ENCODE measurements around the gene HTATIP2. TPM values are rescaled to one million over a fixed set of nuclear protein-coding genes. Genes with fewer than 3 reads are reported as not detected.
"Not testable (repeated sequence)": the region's sequence is repeated elsewhere in the genome, so short reads cannot be mapped to it uniquely, and the experiment has no call there.

The HTATIP2 gene
- total RNA-seq, 1 donor from 2014 or later, result 6.2 TPM

GRCh38 chr11:20363149-20363499, 390 bp upstream of the HTATIP2 start:
- Mint-ChIP-seq H3K27ac (ENCODE audit: unreplicated experiment) (peak overlapping the region; percentile 69), H3K9me3 (ENCODE audit: unreplicated experiment) (no peaks in the 10 kb centered on the region), H3K27me3 (ENCODE audit: unreplicated experiment) (peaks cover 6% of the 10 kb centered on the region), H3K36me3 (ENCODE audit: unreplicated experiment) (no peaks in the 10 kb centered on the region), H3K4me1 (ENCODE audit: low read depth, unreplicated experiment) (peaks cover 8% of the 10 kb centered on the region), H3K4me3 (ENCODE audit: unreplicated experiment) (peak overlapping the region; percentile 82)
- no peak for TF ChIP-seq CTCF (IDR thresholded peaks at IDR 0.05; ENCODE audit: partially characterized antibody, unreplicated experiment)
- DNase-seq, result no peak

GRCh38 chr11:20364341-20364792, 853 bp downstream of the HTATIP2 start:
- Mint-ChIP-seq H3K36me3 (ENCODE audit: unreplicated experiment) (no peaks in the 10 kb centered on the region), H3K4me3 (ENCODE audit: unreplicated experiment) (peak overlapping the region; percentile 83), H3K9me3 (ENCODE audit: unreplicated experiment) (no peaks in the 10 kb centered on the region), H3K27me3 (ENCODE audit: unreplicated experiment) (peaks cover 6% of the 10 kb centered on the region), H3K4me1 (ENCODE audit: low read depth, unreplicated experiment) (peaks cover 11% of the 10 kb centered on the region), H3K27ac (ENCODE audit: unreplicated experiment) (peak overlapping the region; percentile 14)
- TF ChIP-seq CTCF (IDR thresholded peaks at IDR 0.05; ENCODE audit: partially characterized antibody, unreplicated experiment), result no peak
- no peak for DNase-seq

- H3K4me3 Mint-ChIP-seq (ENCODE audit: unreplicated experiment); H3K27ac Mint-ChIP-seq (ENCODE audit: unreplicated experiment): not testable (repeated sequence)
- peaks cover 11% of the 10 kb centered on the region for H3K4me1 Mint-ChIP-seq (ENCODE audit: low read depth, unreplicated experiment)
These were observed 2.0 kb downstream of the HTATIP2 start for GRCh38 chr11:20365465-20365864.

GRCh38 chr11:20367313-20367948, 3.9 kb downstream of the HTATIP2 start:
- H3K27ac Mint-ChIP-seq (ENCODE audit: unreplicated experiment), result no peak overlapping the region
- no peaks in the 10 kb centered on the region for H3K9me3 Mint-ChIP-seq (ENCODE audit: unreplicated experiment)
- TF ChIP-seq CTCF (IDR thresholded peaks at IDR 0.05; ENCODE audit: partially characterized antibody, unreplicated experiment), result no peak
- no peak overlapping the region for H3K4me3 Mint-ChIP-seq (ENCODE audit: unreplicated experiment)
- H3K4me1 Mint-ChIP-seq (ENCODE audit: low read depth, unreplicated experiment), result peaks cover 11% of the 10 kb centered on the region
- H3K36me3 Mint-ChIP-seq (ENCODE audit: unreplicated experiment), result no peaks in the 10 kb centered on the region
- peaks cover 6% of the 10 kb centered on the region for H3K27me3 Mint-ChIP-seq (ENCODE audit: unreplicated experiment)
- no peak for DNase-seq

More at GRCh38 chr11:20365465-20365864, 2.0 kb downstream of the HTATIP2 start:
- H3K9me3 Mint-ChIP-seq (ENCODE audit: unreplicated experiment); DNase-seq; H3K36me3 Mint-ChIP-seq (ENCODE audit: unreplicated experiment); H3K27me3 Mint-ChIP-seq (ENCODE audit: unreplicated experiment): not testable (repeated sequence)

GRCh38 chr11:20368438-20368837, 4.9 kb downstream of the HTATIP2 start:
- H3K9me3 Mint-ChIP-seq (ENCODE audit: unreplicated experiment), result no peaks in the 10 kb centered on the region
- no peaks in the 10 kb centered on the region for H3K36me3 Mint-ChIP-seq (ENCODE audit: unreplicated experiment)
- H3K4me3 Mint-ChIP-seq (ENCODE audit: unreplicated experiment), result no peak overlapping the region
- no peak overlapping the region for H3K27ac Mint-ChIP-seq (ENCODE audit: unreplicated experiment)
- DNase-seq, result no peak
- TF ChIP-seq CTCF (IDR thresholded peaks at IDR 0.05; ENCODE audit: partially characterized antibody, unreplicated experiment), result no peak
- peaks cover 4% of the 10 kb centered on the region for H3K27me3 Mint-ChIP-seq (ENCODE audit: unreplicated experiment)
- H3K4me1 Mint-ChIP-seq (ENCODE audit: low read depth, unreplicated experiment), result peaks cover 11% of the 10 kb centered on the region

Data from glutamatergic neuron (in vitro differentiated cells).